ENCODE measurements around the gene ADRA2A.
A peak's percentile ranks its signal among the peaks of the same experiment; 100 is the strongest.

Gene ADRA2A

GRCh38 chr10:111110771-111111170 is 33.9 kb downstream of the ADRA2A start:
- DNase-seq, result no peak

- DNase-seq, result no peak
Observed at GRCh38 chr10:111112333-111112732, 35.5 kb downstream of the ADRA2A start.

- DNase-seq, result no peak
Observed at GRCh38 chr10:111113238-111113960, 36.6 kb downstream of the ADRA2A start.

DNA sequence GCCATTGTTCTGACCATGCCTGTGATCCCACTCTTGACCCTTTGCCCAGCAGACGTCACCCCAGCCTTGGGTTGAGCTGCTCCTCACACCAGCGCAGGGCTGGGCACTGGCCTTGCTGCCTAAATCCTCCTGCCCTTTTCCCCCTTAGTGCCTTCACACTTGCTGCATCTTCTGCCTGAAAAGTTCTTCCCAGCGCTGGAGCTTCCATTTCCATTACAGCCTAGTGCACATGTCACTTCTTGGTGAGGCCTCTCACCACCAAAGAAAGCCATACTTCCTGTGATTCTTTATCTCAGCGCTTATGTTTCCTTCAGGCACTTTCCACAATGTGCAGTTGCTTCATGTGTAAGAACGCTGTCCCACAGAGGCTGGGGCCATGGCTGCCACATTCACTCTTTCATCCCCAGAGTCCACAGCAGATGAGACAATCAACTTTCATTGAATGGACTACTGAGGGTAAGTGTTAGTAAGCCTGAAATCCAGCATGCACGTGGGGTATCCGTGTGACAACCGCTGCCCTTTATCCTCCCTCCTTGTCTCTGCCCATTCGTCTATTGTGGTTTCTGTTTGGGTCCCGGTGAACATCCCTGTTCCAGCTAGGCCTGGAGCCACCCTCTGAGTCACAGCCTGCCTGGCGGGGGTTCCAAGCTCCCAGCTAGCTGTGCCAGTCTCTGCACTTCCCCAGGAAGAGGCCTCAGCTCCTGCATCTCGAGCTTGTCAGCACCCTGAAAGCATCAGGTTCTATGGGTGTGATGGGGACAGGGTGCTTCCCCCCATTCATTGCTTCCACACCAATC is 37.3 kb downstream of the ADRA2A start:
- no peak for DNase-seq

DNA sequence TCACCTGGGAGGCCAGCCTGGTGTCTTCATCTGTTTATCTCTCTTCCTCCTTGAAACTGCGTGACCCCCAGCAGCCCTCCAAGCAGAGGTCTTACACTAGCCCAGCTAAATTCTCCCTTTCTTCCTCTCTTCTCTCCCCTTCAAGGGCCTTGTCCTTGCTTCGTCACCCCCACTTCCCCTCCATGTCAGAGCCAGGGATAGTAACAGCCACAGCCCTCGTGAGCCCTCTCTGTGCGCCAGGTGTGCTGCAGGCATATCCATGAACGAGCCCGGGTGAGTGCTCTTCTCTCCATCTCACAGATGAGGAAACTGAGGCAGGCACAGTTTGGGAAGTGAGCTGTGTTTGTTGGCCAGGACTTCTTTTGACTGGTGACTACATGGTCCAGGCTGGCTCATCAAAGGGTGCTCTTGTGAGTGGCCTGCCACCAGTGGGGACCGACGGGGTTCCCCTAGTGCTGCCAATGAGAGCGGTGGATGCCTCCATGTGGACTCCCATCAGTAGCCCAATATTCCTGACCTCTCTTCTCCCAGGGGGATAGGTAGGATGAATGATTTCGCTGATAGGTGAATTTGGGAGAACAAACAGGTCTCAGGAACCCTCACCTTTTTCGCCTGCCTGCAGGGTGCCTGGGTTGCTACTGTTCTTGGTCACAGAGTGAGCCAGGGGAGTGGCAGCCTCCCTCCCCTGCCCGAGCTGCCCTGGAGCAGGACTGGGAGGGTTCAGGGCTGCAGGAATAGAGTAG is 38.1 kb downstream of the ADRA2A start:
- DNase-seq, result no peak

DNA sequence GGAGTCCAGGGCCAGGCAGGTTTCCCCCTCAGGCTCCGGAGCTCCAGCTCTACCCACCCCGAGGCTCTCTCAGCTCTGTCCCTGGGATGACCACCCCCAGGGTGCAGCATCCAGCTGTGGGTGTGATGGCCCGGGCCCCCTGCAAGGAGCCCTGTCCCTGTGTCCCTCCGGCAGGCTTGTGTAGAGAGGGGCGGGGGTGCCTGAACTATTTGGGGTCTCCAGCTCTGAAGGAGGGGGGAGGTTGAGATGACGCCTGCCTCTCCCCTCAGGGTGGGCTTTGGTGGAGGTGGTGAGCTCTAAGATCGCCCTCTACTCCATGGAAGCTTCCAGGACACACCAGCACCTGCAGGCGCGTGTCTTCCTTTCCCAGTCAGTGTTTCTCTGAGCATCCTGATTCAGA is 39.4 kb downstream of the ADRA2A start:
- DNase-seq, result no peak

GRCh38 chr10:111116762-111117445 is 40.1 kb downstream of the ADRA2A start:
- no peak for DNase-seq

DNA sequence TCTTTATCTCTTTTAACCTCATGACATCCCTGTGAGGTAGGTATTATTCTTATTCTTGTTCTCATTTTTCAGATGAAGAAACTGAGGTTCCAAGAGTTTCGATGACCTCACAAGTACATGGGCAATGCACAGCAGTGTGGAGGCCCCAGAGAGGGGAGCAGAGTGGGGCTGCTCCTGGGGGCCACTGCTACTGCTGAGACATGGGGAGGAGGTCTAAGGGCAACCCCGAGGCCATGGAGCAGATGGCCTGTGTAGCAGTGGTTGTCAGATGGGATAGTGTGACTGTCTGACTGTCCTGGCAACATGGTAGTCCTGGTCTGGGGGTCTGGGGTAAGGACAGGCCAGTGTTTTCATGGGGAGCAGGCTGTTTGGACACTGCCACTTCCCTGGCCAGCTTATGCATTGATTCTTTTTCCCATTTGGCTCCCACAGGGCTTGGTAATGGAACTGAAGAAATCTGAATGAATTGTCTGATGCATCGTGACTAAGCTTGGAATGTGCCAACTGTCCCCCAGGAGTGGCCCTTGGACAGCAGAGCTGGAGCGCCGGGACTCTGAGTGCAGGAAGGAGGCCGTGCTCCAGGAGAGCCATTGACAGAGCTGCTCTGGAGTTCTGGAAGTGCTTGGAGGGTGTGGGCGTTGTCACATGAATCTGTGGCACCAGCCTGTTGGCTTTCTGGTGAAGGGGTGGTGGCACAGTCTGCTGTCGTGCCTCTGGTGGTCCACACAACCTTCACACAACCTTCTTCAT is 40.9 kb downstream of the ADRA2A start:
- no peak for DNase-seq

DNA sequence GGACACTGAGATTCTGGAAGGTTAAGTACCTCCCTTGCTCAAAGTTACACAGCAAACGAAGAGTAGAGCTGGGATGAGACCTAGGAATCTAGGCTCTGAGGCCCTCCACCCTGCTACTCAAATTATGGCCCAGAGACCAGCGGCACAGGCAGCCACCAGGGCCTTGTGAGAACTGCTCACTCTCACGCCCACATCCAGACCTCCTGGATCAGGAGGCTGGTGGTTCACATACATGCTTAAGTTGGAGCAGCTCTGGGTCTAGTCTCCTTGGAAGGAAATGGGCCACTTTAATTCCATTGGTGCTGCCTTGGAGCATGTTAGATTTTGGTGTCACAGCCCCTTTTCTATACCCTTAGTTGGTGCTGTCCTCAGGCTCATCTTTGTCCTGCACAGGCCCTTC is 41.9 kb downstream of the ADRA2A start:
- no peak for DNase-seq

DNA sequence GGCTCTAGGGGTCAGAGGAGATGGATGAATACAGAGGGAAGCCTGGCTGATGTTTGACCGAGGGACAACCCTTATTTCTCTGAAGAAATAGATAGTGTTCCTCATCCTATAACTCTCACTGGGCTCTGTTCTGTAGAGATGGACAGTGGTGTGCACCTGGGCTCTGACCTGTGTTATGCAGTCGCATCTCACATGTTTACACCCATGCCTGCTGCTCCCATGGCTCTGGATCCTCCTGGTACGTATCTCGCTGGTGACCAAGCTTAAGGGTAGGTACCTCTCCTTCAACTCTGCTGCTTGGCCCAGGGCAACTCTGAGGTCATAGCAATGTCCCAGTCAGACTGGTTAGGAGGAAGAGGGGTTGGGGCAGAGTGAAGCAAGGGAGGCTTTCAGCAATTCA is 42.8 kb downstream of the ADRA2A start:
- DNase-seq, result no peak

GRCh38 chr10:111122127-111122526 is 45.3 kb downstream of the ADRA2A start:
- DNase-seq, result no peak

DNA sequence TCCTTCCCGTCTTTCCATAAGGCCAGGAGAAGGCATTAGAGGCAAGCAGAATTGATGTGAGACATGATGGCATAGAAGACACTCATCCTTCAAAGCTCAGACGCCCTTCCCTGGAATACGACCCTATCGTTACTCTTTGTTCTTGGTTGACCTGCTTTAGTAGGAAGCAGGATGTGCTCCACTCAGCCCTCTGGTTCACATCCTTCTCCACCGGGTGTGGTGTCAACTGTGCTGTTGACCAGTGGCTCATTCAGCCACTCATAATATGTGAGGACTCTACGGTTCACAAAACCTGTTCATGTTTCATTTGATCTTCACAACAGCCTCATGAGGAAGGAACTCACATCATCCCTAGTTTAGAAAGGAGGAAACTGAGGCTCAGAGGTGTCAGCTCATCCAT is 47.1 kb downstream of the ADRA2A start:
- no peak for DNase-seq

DNA sequence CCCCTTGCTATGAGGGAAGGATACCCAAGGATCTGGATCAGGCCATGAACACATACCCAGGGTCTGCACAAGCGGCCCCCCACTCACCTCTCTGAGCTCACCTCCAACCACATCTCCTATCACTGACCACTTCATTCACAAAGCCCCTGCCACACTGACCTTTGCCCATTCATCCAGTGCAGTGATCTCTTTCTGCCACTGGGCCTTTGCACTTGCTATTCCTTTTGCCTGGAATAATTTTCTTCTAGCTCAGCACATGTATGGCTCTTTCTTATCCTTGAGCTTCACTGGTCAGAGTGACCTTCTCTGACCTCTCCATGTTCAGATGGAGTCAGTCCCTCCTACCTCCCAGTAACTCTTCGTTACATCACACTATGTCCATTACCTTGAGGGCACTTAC is 48.3 kb downstream of the ADRA2A start:
- DNase-seq, result no peak

GRCh38 chr10:111126077-111126476 is 49.2 kb downstream of the ADRA2A start:
- DNase-seq, result no peak

- peak in 1 of 3 experiments; percentile 11 for DNase-seq
Observed at GRCh38 chr10:111127081-111127848, 50.4 kb downstream of the ADRA2A start.

DNA sequence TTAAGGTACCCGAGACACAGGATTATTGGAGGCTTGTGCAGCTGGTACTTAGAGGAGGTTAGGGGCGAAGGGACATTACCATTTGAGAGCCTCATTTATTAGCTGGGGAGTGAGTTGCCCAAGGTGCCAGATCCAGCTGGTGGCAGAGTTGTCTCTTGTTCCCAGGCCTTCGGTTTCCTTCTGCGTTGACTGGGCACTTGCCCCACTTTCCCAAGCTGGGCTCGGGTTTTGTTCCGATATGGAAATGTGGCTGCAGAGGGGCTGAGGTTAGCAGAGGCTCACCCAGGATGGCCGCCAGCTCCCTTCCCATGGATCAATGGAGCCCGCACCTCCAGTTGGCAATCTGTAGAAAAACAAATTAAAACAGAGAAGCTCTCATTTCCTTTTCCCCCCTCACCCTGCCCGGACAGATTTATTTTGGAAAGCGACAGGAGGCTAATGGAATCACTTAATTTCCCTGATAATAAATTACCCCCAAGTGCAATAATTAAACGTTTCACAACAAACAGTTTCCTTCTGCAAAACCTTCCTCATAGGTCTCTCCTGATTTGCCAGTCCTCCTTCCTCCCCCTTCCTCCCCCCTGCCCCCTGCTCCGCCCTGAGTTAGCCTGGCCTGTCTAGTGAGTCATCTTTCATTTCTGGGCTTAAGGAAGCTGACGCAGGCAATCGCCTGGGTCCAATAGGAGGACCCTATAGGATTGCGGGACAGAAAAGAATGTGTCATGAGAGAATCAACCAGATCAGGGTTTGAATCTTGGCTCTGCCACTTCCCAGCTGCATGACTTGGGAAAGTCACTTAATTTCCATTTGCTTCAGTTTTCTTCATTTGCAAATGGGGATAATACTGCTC is 51.7 kb downstream of the ADRA2A start:
- peak in 2 of 3 experiments; percentile 4 to 12 for DNase-seq

DNA sequence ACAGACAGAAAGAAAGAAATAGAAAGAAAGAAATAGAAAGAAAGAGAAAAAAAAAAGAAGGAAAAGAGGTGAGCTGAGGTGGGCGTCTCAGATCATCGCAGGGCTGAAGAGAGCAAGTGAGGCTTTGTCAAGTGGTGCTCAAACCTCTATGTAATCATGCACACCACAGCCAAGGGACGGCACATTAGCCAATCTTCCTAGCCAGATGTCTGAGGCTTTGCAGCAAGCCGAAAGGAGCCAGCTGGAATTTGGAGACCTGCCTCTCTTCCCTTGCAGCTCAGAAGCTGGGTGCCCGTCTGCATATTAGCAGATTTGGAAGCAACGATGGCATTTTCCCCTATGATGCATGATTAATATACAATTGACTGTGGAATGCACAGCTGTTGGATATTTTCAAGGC is 52.5 kb downstream of the ADRA2A start:
- peak in 1 of 3 experiments; percentile 73 for DNase-seq

DNA sequence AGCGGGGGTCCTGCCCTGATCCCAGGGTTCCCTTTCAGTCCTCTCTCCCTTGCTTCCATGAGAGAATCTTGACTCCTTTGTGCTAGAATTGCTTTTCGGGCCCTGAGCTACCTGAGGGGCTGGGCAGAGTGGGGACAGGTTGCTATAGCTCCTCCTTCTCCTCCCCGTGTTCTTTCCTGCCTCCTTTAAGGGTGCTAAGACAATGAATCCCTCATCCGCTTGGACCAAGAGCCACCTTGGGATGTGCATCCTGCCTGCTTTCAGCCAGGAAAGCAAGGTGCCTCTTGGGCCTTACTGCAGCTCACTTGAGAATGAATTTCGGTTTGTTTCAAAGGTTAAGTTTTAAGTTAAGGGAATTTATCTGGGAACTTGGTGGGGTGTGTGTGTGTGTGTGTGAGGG is 53.6 kb downstream of the ADRA2A start:
- DNase-seq, result peak in 1 of 3 experiments; percentile 27

Data from NCI-H1417 (cell line).